Fibroblast of skin of scalp (primary cell): Measurements from ENCODE around the gene TPM3. TPM values are rescaled to one million over a fixed set of nuclear protein-coding genes. Genes with fewer than 3 reads are reported as not detected.
A peak's percentile ranks its signal among the peaks of the same experiment; 100 is the strongest.
"Not testable (repeated sequence)": the region's sequence is repeated elsewhere in the genome, so short reads cannot be mapped to it uniquely, and the experiment has no call there.

Experiments used
- DNase-seq: peaks from one replicate; pipeline ENCODE4 v3.0.0-alpha.2; 2013
- polyA plus RNA-seq, 2 experiments: library from polyadenylated mRNA; unstranded; fragments of 120-200 nt; gene quantifications; one replicate each; pipeline ENCODE4 v1.2.1, GENCODE V29; 2013; ENCODE audit not compliant: insufficient read length in 2 of 2

The TPM3 gene
- polyA plus RNA-seq (2013, experiment 1 of 2; ENCODE audit: insufficient read length) = 389 TPM
- 346 TPM for polyA plus RNA-seq (2013, experiment 2 of 2; ENCODE audit: insufficient read length)

DNA sequence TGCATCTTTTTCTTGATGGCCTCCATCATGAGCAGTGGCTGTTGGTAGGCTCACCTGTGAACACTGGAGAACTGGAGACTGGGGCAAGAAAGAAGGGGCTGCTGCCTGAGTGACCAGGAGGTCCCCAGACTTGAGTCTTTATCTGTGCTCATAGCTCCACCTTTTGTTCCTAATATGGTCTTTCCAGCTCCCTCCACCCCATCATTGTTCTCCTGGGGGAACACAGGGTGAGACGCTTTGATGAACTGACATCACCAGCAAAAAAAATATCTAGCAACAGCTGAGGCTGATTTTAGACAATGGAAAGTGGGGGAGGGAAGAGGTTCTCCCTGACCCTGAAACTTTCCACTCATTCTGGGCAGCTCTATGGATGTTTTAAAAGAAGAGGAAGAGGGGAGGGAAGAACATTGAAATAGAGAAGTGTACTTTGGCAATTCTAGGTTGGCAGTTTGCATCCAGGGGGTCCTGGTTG lies at the start of gene TPM3:
Gene TPM3 (minus strand): TSS at position 111 of the 472 bp plus-strand sequence. CDS start 82 bp downstream, at position 29.
- DNase-seq = no peak

DNA sequence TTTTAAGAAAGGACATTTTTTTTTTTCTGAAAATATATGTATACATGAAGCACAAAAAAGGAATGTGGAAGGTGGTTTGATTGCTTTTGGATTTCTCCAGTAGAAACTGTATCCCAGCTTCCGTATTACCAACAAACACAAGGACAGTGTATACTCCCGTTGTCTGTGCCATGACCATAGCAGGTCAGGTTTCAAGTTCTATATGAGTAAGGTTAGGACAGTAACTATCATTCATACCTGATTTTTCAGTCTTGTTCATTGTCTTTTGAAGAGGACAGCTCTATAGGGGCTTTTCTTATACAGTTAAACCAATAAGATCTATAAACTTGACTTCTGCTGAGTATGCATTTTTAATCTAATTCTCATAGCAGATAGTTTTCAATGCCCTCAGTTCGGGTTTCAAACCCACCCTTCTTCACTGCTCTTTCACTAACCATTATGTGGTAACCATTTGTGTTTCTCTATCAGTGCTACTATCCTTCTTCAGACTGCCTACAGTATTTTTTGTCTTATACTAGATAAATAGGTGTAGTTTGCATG lies 48.5 kb upstream of the TPM3 start:
- DNase-seq = no peak

DNA sequence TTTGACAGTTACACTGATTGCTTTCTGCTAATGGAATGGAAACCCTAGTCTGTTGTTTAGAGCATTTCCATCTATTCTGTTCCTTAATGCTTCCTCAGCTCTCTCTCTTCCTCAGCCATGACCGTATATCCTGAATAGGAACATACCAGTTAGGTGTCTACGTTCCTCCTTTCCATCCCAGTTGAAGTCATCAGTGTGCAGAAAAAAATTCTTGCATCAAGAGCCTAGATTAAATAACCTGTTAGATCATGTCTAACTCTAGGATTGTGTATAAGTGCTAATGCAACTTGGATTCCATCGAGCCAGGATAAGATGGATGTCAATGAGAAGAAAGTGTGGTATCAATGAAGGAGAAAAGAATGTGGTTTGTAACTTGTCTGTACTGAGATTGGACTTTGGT lies 47.6 kb upstream of the TPM3 start:
- no peak for DNase-seq

DNA sequence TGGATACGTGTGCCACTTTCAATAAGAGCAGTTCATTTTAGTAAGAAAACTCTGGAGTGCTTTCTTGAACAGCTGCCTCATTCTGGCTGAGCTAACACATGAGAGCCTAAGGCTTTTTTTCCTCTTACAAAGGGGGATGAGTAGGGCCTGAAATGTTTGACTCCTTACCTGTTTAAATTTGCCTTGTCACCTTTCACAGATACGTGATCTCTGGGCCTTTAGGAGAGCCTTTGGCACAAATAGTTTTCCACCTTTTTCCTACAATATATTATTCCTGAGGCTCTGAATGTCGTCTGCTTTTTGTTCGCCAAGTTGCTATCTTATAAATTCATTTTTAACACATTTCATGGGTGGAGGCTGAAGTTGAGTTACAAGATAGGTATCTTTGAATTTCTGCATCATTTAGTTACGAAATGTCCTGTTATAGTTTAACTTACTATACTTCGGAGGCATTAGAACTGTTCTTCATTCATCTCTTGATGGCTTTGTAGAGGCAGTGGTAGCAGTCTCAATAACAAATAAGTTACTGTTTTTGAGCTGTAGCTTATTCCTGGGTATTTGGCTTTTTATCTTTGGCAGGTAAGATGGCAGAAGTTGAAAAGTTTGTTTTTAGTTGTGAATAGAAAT lies 46.1 kb upstream of the TPM3 start:
- no peak for DNase-seq

DNA sequence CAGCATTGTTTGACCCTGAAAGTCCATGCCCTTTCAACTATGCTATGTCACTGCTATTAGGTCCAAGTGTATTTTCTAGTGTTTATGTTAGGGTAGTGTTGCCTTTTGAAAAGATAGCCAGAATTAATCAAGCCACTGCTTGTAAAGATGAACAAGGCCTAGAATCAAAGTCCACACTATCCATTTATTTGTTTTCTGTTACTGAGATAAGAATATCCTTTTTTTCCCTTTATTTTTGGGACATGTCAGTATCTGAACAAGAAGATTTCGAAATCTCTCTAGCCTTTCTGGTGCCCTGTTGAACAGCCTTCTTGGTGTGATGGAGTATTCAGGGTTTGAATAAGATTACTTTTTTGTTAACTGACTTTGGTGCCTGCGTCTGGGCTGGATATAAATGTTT lies 45.5 kb upstream of the TPM3 start:
- no peak for DNase-seq

DNA sequence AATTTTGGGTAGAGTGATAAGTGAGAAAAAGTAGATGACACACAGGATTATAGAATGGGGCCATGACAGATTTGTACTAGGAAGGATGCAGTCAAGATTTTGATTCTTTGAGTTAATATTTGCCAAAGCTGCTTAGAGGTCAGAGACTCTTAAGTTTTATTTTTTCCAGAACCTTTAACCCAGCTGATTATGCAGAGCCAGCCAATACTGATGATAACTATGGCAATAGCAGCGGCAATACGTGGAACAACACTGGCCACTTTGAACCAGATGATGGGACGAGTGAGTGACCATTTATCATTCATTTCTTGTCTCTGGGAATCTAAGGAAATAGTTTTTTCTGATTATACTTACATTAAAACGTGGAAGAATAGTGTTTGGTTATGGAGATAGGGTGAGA lies 45.0 kb upstream of the TPM3 start:
- DNase-seq = no peak

DNA sequence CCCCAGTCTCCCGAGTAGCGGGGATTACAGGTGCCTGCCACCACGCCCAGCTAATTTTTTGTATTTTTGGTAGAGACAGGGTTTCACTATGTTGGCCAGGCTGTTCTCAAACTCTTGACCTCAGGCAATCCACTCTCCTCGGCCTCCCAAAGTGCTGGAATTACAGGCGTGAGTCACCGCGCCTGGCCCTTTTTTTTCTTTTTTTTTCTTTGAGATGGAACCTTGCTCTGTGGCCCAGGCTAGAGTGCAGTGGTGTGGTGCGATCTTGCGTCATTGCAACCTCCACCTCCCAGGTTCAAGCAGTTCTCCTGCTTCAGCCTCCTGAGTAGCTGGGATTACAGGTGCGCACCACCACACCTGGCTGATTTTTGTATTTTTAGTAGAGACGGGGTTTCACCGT lies 41.2 kb upstream of the TPM3 start:
- DNase-seq = not testable (repeated sequence)

DNA sequence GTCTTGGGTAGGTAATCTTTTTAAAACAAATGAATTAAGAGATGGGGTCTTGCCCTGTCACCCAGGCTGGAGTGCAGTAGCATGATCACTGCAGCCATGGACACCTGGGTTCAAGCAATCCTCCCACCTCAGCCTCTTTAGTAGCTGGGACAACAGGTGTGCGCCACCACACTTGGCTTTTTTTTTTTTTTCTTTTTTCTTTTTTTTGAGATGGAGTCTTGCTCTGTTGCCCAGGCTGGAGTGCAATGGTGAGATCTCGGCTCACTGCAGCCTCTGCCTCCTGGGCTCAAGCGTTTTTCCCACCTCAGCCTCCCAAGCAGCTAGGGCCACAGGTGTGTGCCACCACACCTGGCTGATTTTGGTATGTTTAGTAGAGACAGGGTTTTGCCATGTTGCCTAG lies 39.2 kb upstream of the TPM3 start:
- DNase-seq = not testable (repeated sequence)

DNA sequence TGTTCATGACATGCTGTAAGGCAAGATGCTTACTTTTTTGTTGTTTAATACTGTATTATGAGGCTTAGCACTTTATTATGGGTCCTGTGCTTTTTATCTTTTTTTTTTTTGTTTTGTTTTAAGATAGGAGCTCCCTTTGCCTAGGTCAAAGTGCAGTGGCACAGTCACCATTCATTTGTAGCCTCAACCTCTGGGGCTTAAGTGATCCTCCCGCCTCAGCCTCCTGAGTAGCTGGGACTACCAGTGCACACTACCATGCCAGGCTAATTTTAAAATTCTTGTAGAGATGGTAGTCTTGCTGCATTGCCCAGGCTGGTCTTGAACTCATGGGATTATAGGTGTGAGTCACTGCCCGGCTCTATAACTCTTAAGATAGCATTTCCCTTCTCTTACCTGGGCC lies 33.5 kb upstream of the TPM3 start:
- no peak for DNase-seq

DNA sequence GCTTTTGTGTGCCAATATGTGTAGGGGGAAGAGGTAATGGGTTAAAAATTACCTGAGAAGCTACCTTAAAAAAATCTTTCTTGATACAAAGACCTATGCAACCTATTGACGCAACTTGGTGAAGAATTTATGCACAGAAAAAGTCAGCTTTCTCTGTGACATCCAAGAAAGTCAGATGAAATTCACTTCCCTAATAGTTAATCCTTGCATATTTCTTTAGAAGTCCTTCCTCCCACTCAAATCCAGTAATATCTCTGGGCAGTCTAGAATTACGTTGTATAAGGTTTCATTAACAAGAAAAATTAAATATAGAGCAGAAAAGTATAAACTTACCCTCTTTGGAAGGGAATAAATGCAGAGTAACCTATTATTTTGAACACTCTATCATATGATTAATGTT lies 31.7 kb upstream of the TPM3 start:
- no peak for DNase-seq

DNA sequence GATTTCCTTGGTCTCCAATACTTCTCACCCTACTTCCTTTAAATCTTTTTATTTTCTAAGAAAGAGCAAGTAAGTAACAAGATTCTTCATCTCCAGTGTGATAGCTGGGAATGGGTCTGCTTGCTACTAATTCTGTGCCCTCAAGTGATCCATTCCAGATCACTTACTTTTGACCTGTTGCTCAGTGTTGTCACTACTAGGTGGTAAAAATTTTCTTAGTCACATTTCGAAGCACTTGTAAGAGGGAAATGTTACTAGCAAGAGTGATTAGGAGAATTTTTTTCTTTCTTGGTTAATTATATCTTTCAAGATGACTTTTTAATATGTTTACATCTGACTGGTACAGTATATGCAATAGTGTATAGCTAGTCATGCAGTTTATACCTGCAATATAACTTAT lies 31.0 kb upstream of the TPM3 start:
- DNase-seq = no peak

DNA sequence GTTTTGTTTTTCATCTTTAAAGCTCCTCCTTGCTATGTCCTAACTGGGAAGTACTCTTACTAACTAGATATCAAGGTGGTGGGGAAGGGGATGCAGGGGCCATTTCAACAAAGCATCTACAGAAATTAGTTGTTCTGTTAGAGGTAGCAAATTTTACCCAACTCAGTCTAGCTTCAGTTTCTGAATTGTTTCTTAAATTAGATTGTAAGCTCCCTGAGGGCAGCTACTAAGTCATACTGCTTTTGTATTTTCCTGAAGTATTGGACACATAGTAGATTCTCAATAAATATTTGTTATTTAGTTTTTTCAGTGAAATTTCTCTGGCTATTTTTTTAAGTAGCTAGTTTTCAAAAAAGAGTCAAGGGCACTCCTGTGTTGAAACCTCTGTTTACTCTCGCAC lies 30.6 kb upstream of the TPM3 start:
- no peak for DNase-seq

DNA sequence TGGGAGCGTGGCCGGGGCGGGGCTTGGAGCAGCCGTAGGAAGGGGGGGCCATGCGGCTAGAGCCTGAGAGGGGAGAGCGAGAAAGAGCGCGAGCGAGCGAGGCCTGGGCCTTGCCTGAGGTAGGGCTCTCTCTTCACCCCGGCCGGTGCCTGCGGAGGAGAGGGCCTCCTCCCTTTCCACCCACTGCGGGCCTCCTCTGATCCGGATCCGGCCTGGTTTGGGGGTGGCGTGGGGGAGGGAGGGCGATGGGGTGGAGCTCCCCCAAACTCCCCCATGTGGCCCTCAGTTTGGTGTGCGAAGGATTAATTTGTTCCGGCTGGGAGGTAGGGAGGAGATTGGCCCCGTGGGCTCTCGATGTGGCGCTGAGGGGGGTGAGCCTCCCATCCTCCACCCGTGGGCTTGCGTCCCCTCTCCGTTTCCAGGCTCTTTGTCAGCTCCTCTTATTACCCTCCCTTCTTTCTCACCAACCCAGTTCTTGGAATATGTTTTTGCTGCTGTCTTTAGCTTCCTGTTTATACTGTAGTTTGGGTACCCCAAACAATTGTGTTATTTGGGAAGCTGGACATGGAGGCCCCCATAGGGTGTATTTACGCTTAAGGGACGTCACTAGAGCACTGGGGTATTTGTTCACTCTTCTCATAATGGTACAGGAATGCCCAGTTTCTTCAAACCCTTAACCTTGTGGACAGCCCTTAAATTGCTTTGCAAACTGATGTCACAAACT lies 29.5 kb upstream of the TPM3 start:
- peak; percentile 57 for DNase-seq

DNA sequence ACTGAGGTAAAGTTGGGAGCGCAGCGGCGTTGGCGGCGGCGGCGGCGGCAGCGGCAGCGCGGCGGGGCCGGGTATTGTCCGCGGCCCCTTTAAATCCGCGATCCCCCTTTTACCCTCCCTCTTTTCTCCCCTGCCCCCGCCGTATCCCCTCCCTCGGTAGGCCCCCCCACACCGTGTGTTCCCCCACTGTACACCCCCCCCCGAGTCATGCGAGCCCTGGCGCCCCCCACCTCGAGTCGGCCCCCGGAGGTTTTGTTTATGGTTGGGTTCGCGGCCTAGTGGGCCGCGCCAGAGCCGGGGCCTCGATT lies 29.0 kb upstream of the TPM3 start:
- no peak for DNase-seq

DNA sequence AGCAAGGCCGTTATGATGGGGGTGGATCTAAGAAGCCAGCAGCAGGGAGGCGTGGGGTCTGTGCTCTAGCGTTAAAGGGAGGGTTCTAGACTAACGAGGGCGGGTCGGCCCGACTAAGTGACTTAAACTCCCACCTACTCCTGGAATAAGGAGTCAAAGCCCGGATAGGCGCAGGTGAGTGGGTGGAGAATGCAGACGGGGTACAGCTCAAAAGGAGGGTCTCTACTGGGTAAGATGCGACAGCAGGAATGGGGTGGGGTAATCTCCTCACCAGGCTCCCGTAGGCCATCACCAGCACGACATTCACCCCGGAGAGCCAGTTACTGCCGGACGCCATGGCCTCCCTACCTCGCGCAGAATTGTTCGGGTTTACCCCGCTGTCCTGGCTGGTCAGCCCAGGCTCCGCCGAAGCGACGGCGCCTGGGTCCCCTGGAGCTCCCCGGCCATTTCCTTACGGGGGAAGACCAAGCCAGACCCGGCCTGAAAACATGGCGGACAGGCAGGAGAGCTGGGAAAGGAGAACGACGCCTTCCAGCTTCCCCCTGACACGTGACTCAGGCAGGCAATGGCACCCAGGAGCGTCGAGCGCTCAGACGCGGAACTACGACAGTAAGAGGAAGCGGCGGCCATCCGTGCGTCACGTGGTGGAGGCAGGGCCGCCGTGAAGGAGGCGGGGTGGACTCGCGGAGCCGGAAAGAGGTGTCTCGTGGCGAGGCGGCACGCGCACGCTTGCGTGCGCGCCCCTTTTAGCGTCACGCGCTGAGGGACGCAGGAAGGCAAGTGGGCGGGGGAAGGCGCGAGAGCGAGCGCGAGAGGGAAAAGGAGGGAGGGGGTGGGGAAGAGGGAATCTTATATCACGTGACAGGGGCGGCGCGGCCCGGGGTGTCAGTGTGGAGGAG lies 28.4 kb upstream of the TPM3 start, which contains the start of gene UBAP2L:
Gene UBAP2L (plus strand): TSS at position 885 of the 899 bp plus-strand sequence. CDS start 4,169 bp downstream, outside the sequence.
- peak; percentile 100 for DNase-seq

DNA sequence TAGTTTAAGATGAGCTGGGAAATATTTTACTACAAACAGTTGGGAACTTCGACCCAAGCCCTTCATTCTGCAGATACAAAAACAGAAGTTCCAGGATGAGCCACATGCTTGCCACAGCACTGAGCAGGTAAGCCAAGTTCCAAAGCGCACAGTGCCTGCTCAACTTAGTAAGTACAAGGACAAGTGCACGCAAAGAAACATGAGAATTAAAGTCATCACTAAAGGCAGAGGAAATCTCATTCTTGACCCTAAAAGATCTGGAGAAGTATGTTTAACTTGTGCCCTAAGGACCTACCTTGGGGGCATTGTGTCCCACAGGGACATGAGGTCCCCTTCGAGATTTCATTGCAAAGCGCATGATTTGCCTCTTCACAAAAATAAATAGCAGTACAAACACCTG lies 27.6 kb upstream of the TPM3 start:
- no peak for DNase-seq

DNA sequence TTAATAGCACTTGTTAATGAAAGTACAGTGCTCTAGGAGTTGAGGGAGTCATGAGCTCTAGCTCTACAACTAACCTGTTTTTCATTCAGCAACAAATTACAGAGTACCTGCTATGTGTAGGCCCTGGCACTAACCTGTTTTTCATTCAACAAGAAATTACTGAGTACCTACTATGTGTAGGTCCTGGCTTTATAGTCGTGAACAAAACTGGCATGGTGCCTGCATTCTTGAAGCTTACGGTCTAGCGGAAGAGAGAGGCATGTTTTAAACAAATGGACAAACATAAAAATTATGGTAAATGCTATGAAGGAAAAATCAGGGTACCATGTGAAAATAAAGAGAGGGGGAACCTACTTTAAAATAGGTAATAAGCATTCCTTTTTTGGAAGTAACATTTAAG lies 26.6 kb upstream of the TPM3 start:
- no peak for DNase-seq

DNA sequence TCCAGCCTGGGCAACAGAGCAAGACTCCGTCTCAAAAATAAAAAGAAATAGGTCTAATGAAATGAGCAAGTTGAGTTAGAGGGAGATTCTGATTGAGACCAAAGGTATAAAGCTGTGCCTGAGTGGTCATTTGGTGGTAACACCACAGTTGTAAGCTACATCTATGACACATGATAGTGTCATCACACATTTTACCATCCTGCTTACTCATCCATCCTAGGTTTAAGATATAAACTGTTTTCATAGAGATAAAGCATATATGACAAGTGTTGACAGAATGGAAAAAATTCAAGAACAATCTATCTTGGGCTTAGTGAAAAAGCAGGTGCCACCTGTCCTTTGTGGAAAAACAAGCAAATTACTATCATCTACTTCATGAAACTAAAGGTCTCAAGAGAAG lies 21.4 kb upstream of the TPM3 start:
- DNase-seq = no peak

DNA sequence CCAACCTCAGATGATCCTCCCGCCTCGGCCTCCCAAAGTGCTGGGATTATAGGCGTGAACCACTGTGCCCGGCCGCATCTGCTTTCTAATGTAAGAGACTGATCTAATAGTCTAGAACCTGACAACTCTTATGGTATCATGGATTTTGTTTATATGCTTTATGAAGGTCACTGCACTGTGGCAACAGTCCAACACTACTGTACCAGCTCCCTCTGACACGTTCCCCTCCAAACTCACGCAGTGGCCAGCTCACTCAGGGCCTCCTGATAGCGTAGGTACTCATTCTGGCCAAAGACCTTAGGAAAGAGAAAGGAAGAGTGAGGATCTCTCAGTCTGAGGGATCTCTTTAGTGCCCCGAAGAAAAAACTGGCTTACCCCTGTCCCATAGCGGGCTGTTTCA lies 20.2 kb upstream of the TPM3 start:
- no peak for DNase-seq

DNA sequence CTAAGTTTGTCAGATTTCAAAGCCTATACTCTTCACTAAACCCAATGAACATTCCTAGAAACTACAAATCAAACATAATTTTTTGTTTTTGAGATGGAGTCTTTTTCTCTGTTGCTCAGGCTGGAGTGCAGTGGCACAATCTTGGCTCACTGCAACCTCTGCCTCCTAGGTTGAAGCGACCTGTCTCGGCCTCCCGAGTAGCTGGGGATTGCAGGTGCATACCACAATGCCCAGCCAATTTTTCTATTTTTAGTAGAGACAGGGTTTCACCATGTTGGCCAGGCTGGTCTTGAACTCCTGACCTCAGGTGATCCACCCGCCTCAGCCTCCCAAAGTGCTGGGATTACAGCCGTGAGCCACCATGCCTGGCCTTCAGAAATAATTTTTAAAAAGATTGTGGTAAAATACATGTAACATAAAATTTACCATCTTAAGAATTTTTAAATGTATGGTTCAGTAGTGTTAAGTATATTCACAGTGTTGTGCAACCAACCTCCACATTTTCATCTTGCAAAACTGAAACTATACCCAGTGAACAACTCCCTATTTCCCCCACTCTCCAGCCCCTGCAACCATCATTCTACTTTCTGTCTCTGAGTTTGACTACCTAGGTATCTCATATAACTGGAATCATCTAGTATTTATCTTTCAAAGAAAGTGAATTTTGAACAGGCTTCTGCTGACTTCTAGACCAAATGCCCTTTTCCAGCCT lies 16.9 kb upstream of the TPM3 start:
- DNase-seq = no peak

DNA sequence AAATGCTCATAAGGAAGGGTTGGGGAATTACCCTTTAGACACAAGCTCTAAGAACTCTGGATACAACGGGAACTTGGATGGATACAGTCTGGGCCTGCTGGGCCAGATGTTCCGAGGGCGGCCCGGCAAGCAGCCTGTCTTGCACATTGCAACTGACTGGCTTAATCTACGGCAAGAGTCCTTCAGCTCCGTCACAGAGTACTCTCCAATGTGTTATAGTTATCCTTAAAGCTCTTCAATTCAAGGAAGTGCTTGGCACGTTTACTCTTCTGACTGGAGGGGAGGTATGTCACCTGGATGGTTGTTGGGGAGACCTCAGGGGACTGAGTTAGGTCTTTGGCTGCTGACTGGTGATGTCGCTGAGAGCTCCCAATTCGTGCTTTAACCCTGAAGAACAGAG lies 15.4 kb upstream of the TPM3 start:
- DNase-seq = no peak

DNA sequence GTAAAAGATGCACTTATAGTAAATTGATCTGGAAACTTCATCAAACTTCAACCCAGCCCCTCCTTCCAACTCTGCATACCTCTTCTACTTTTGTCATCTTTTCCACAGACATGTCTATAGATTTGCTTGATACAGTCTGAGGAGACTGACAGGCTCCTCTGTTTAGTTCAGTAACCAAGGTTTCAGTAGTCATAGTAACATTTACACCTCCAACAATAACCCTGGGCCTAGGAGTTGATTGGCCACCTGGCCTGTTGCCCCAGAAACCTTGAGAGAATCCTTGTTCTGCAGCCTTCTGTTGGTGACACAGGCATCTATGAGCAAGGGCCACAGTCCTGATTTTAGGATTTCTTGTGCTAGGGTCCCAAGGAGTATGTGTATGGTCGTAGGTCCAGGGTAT lies 14.3 kb upstream of the TPM3 start, which contains the start of gene CFAP141:
Gene CFAP141 (minus strand): TSS at position 138 of the 400 bp plus-strand sequence. CDS start 26 bp downstream, at position 112.
- DNase-seq = no peak
